Measurements from ENCODE around the gene SLC37A1.

SLC37A1 gene

DNA sequence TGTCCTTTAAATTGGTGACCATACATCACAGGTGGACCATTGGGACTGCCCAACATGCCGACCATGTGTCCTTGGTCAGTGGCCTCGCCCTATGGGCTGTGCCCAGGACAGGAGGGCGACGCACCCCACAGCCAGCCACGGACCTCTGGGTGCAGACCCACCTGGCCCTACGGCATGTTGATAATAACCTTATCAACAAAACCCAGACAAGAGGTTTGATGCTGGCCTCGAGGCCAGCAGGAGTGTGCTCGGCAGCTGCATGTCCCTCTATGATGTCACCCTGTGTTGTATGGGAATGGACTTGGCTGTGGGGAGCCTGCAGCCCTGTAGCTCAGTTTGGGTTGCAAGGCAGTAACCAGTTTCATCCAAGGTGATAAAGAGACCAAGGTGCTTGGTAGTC, 32.1 kb downstream of the SLC37A1 start:
- Mint-ChIP-seq H3K4me1 (ENCODE audit: low read depth) (peaks cover 1% of the 10 kb centered on the region), H3K9me3 (no peaks in the 10 kb centered on the region), H3K27me3 (ENCODE audit: low read depth) (no peaks in the 10 kb centered on the region), H3K27ac (no peak overlapping the region), H3K36me3 (ENCODE audit: low read depth) (peaks cover 17% of the 10 kb centered on the region), H3K4me3 (no peak overlapping the region)

DNA sequence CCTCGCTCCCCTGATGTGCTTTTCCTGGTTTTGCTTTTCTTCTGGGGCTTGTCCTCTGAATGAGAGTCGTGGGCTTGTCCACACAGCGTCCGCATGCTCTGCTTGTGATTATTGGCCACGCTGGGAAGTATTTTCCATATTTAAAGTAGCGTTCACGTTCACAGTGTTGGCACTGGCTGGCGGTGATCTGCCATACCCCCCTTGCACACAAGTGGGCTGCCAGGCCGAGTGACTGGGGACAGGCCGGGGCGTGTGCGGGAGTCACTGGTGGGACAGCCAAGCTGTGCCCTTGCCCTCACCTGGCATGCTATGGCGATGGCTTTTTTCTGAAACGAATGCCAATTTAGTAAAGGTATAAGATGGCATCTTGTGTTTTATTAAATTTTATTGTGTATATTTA, 32.8 kb downstream of the SLC37A1 start:
- Mint-ChIP-seq H3K27me3 (ENCODE audit: low read depth) (no peaks in the 10 kb centered on the region), H3K9me3 (no peaks in the 10 kb centered on the region)

GRCh38 chr21:42547001-42547905, 33.6 kb downstream of the SLC37A1 start:
- Mint-ChIP-seq H3K9me3 (no peaks in the 10 kb centered on the region), H3K4me3 (no peak overlapping the region), H3K27me3 (ENCODE audit: low read depth) (no peaks in the 10 kb centered on the region), H3K36me3 (ENCODE audit: low read depth) (peaks cover 17% of the 10 kb centered on the region), H3K4me1 (ENCODE audit: low read depth) (peaks cover 1% of the 10 kb centered on the region), H3K27ac (no peak overlapping the region)

More for the DNA sequence above, 32.8 kb downstream of the SLC37A1 start:
- H3K4me3 Mint-ChIP-seq: no peak overlapping the region
- H3K36me3 Mint-ChIP-seq (ENCODE audit: low read depth): peaks cover 17% of the 10 kb centered on the region
- H3K4me1 Mint-ChIP-seq (ENCODE audit: low read depth): peaks cover 1% of the 10 kb centered on the region
- H3K27ac Mint-ChIP-seq: no peak overlapping the region

- no peaks in the 10 kb centered on the region for H3K27me3 Mint-ChIP-seq (ENCODE audit: low read depth)
- H3K9me3 Mint-ChIP-seq: no peaks in the 10 kb centered on the region
- no peak overlapping the region for H3K4me3 Mint-ChIP-seq
- no peak overlapping the region for H3K27ac Mint-ChIP-seq
- H3K36me3 Mint-ChIP-seq (ENCODE audit: low read depth): peaks cover 17% of the 10 kb centered on the region
- peaks cover 1% of the 10 kb centered on the region for H3K4me1 Mint-ChIP-seq (ENCODE audit: low read depth)
These were observed 34.3 kb downstream of the SLC37A1 start for GRCh38 chr21:42547906-42548365.

GRCh38 chr21:42548687-42549406, 35.2 kb downstream of the SLC37A1 start:
- Mint-ChIP-seq H3K4me1 (ENCODE audit: low read depth) (no peaks in the 10 kb centered on the region), H3K36me3 (ENCODE audit: low read depth) (peaks cover 15% of the 10 kb centered on the region), H3K27me3 (ENCODE audit: low read depth) (no peaks in the 10 kb centered on the region), H3K9me3 (no peaks in the 10 kb centered on the region), H3K27ac (no peak overlapping the region), H3K4me3 (no peak overlapping the region)

DNA sequence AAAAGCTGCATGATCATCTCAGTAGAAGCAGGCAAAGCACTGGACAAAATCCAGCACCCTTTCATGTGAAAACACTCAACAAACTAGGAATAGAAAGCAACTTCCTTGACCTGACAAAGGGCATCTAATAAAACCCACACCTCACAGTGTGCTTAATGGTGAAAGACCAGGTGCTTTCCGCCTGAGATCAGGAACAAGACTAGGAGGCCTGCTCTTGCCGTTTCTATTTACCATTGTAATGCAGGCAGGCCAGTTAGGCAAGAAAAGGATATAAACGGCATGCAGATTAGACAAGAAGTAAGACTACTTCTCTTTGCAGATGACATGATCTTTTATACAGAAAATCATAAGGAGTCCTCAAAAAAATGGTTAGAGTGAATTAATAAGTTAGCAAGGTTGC, 37.2 kb downstream of the SLC37A1 start:
- Mint-ChIP-seq H3K4me1 (ENCODE audit: low read depth) (no peaks in the 10 kb centered on the region), H3K4me3 (no peak overlapping the region), H3K27me3 (ENCODE audit: low read depth) (no peaks in the 10 kb centered on the region), H3K36me3 (ENCODE audit: low read depth) (peaks cover 19% of the 10 kb centered on the region), H3K9me3 (no peaks in the 10 kb centered on the region), H3K27ac (no peak overlapping the region)

DNA sequence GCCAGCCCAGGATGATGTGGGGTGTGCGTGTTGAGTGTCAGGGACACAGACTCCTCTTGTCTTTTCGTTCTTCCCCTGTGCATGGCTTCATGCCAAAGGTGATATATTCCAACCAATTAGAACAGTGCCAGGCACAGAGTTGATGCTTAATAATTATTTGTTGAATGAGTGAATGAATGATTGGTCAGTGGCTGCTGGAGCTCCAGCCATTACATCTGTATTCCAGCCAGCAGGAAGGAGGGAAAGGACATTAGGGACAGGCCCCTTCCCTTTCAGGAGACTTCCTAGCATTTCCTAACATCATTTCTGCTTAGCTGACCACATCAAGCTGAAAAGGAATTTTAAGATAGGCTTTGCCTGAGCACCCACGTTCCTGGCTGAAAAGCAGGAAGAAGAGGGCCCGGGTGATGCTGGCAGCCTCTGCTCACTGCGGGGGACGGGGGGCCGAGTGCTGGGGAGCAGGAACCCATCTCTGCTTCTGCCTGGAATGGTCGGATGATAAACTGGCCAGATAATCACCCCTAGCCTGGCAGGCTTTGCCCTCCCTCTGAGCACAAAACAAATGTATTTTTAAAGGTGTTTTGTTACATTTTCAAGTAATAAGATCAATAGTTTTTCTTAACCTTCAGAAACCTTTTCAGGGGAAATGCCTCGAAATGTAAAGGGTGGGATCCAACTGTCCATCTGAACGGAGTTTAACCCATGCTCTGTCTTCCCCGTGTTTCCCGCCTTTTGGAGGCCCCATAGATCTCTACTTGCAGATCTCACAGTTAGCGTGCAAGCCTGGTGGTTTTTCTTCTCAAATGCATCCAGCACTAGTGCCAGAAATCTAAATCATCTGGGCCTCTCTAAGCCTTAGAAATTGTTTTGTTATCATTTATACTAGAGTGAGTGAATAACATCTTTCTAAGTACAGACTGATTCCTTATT, 39.0 kb downstream of the SLC37A1 start:
- Mint-ChIP-seq H3K36me3 (ENCODE audit: low read depth) (peaks cover 14% of the 10 kb centered on the region), H3K9me3 (no peaks in the 10 kb centered on the region), H3K4me1 (ENCODE audit: low read depth) (no peaks in the 10 kb centered on the region), H3K27me3 (ENCODE audit: low read depth) (no peaks in the 10 kb centered on the region), H3K4me3 (no peak overlapping the region), H3K27ac (no peak overlapping the region)

DNA sequence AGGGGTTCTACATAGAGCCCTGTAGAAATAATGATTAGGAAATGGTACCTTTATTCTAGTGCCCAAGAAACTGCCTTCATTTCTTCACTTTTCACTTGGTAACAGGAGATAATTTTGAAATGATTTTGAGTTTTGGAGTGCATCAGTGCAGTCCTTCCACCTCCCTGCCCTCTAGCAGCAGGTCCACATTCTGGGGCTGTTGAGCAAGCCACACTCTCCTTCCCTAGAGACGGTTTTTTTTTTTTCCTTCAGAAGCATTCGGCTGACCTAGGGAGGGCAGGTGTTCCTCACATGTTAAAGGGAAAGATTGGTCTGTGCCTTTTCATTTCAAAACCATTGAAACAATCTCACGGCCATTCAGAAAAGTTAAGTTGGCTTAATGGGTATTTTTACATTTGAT, 39.8 kb downstream of the SLC37A1 start:
- H3K4me3 Mint-ChIP-seq: no peak overlapping the region
- H3K27me3 Mint-ChIP-seq (ENCODE audit: low read depth): no peaks in the 10 kb centered on the region
- no peak overlapping the region for H3K27ac Mint-ChIP-seq
- peaks cover 12% of the 10 kb centered on the region for H3K36me3 Mint-ChIP-seq (ENCODE audit: low read depth)
- no peaks in the 10 kb centered on the region for H3K4me1 Mint-ChIP-seq (ENCODE audit: low read depth)
- no peaks in the 10 kb centered on the region for H3K9me3 Mint-ChIP-seq

DNA sequence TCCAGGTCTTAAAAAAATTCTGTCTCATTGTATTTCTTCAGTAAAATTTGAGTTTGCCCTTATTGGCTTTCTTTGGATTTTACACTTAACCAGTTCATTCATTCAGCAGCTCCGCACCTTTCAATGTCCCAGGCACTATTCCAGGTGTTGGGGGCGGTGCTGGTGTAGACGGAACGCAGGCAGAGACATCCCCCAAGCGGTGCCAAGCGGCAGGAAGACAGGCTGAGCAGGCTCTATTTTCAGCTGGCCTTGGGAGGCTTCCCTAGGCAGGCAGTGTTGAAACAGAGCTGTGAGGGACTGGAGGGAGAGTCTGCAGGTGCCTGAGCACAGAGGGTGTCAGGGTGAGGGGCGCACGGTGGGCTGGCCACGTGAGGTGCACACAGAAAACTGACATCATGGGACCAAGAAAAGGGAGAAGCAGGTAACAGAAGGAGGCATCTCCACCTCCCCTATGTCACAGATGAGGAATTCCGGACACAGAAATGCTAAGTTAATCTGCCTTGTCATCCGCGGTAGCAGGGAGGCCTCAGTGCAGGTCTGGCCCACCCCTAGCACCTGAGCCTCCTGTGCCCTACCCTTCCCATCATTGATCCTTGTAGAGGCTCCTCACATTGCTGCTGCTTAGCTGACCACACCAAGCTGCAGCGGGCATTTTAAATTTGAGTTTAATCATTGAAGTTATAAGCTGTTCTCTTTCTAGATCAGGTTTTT, 40.8 kb downstream of the SLC37A1 start:
- no peak overlapping the region for H3K4me3 Mint-ChIP-seq

GRCh38 chr21:42555756-42556438, 42.2 kb downstream of the SLC37A1 start:
- Mint-ChIP-seq H3K4me3 (no peak overlapping the region), H3K27me3 (ENCODE audit: low read depth) (no peaks in the 10 kb centered on the region), H3K36me3 (ENCODE audit: low read depth) (peaks cover 7% of the 10 kb centered on the region)

More for the DNA sequence above, 40.8 kb downstream of the SLC37A1 start:
- Mint-ChIP-seq H3K9me3 (no peaks in the 10 kb centered on the region), H3K27ac (no peak overlapping the region), H3K27me3 (ENCODE audit: low read depth) (no peaks in the 10 kb centered on the region), H3K4me1 (ENCODE audit: low read depth) (no peaks in the 10 kb centered on the region), H3K36me3 (ENCODE audit: low read depth) (peaks cover 9% of the 10 kb centered on the region)

DNA sequence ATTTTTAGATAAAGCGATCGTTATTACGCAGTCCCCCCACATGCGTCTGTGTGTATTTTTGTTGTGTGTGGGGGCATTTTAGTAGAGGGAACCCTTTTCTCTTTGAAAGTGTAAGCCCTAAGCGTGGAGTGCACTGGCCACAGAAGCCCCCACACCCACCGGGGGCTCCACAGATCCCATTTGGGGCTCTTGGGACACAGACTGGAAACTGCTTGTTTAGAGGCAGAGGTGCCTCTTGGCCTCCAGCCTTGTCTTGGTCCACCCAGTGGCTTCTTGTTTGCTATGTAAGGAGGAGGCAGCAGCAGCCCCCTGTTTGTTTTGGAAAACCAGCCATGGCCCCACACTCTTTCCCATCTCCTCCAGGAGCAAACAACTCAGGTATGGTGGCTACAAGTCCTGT, 42.8 kb downstream of the SLC37A1 start:
- no peaks in the 10 kb centered on the region for H3K27me3 Mint-ChIP-seq (ENCODE audit: low read depth)
- H3K9me3 Mint-ChIP-seq: no peaks in the 10 kb centered on the region
- H3K36me3 Mint-ChIP-seq (ENCODE audit: low read depth): peaks cover 7% of the 10 kb centered on the region
- H3K4me1 Mint-ChIP-seq (ENCODE audit: low read depth): no peaks in the 10 kb centered on the region
- no peak overlapping the region for H3K4me3 Mint-ChIP-seq
- H3K27ac Mint-ChIP-seq: no peak overlapping the region

More at GRCh38 chr21:42555756-42556438, 42.2 kb downstream of the SLC37A1 start:
- H3K9me3 Mint-ChIP-seq: no peaks in the 10 kb centered on the region
- no peaks in the 10 kb centered on the region for H3K4me1 Mint-ChIP-seq (ENCODE audit: low read depth)
- no peak overlapping the region for H3K27ac Mint-ChIP-seq

- no peak overlapping the region for H3K4me3 Mint-ChIP-seq
- peaks cover 8% of the 10 kb centered on the region for H3K36me3 Mint-ChIP-seq (ENCODE audit: low read depth)
These were observed 43.3 kb downstream of the SLC37A1 start for GRCh38 chr21:42556960-42557359.

DNA sequence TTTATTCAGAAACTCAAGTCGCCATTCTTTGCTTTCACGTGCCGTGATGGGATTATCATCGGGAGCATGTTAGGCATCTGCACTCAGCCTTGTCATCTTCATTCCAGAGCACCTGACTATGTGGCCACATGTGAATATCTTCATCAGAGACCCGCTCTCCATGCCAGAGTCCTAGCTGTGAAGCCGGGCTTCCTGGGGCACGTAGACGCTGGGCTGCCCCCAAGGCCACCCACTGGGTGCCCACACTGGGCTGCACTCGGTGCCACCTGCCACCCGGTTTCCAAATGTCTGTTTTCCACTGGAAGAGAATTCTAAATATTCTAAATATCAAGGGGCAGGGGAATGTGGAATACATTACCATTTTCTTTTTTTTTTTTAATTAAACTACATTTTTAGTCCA, 43.8 kb downstream of the SLC37A1 start:
- Mint-ChIP-seq H3K36me3 (ENCODE audit: low read depth) (peaks cover 10% of the 10 kb centered on the region), H3K27me3 (ENCODE audit: low read depth) (no peaks in the 10 kb centered on the region), H3K27ac (no peak overlapping the region), H3K4me3 (no peak overlapping the region), H3K9me3 (no peaks in the 10 kb centered on the region), H3K4me1 (ENCODE audit: low read depth) (peaks cover 2% of the 10 kb centered on the region)

More at GRCh38 chr21:42556960-42557359, 43.3 kb downstream of the SLC37A1 start:
- H3K27ac Mint-ChIP-seq: no peak overlapping the region
- no peaks in the 10 kb centered on the region for H3K27me3 Mint-ChIP-seq (ENCODE audit: low read depth)
- H3K9me3 Mint-ChIP-seq: no peaks in the 10 kb centered on the region
- peaks cover under 1% of the 10 kb centered on the region for H3K4me1 Mint-ChIP-seq (ENCODE audit: low read depth)

Data from T-helper 1 cell treated with Interleukin-12 subunit alpha and Interleukin-12 subunit beta and Interleukin-4 antibody, amounts not matched to agents 30 μg/mL and 1 μg/mL, for 36 hours (primary cell).